Keratinocyte (primary cell): Measurements from ENCODE around the gene PFAS.

ENCODE experiments used
- CTCF ChIP-seq, 3 experiments: IDR thresholded peaks in 1 of 3; conservative IDR thresholded peaks in 1 of 3; optimal IDR thresholded peaks in 1 of 3; 2 replicates in 2 of 3; 3 replicates in 1 of 3; pipeline versions ENCODE3 to v1.5.1; 2011; ENCODE audit warnings: low read length in 3 of 3, mild to moderate bottlenecking in 3 of 3, moderate library complexity in 2 of 3, control low read depth in 1 of 3, inconsistent platforms in 1 of 3; ENCODE audit not compliant: insufficient read depth in 2 of 3; ENCODE audit errors: extremely low read depth in 1 of 3
- EZH2 ChIP-seq: IDR thresholded peaks from one replicate; pipeline ENCODE4 v1.6.1; 2012; ENCODE audit warnings: inconsistent platforms, mild to moderate bottlenecking, low read length, moderate library complexity

DNA sequence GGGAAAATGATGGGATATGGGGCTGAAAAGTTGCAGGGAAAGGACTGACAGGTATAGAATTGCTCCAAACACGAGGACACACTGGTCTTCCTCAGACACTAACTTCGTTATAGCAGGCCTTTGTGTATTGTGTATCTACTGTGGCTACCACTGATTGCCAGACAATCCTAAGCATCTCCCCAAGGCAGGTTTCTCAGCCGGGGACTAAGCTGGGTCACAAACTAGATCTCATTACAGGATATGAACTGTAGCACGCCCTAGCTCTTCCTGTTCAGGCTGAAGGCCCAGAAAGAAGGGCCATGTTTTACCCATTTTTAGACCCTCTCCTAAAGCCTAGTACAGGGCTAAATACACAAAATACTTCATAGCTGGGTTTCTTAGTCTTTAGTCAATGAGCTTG, 34.3 kb downstream of the PFAS start:
- TF ChIP-seq CTCF (optimal IDR thresholded peaks at IDR 0.05 in 1 of 3, IDR thresholded peaks at IDR 0.05 in 1 of 3, conservative IDR thresholded peaks at IDR 0.05 in 1 of 3; ENCODE audit: extremely low read depth in 1 of 3, insufficient read depth in 2 of 3, low read length in 3 of 3) (no peak), EZH2 (no peak)
